ENCODE data around the gene XYLB. TPM values are rescaled to one million over a fixed set of nuclear protein-coding genes. Genes with fewer than 3 reads are reported as not detected.

Gene XYLB
- total and polyA plus RNA-seq, 2 of the 13 experiments (the other 11 are each of a cell fraction or from before 2014, with no cell fraction given), result 25.9 to 30.0 TPM

DNA sequence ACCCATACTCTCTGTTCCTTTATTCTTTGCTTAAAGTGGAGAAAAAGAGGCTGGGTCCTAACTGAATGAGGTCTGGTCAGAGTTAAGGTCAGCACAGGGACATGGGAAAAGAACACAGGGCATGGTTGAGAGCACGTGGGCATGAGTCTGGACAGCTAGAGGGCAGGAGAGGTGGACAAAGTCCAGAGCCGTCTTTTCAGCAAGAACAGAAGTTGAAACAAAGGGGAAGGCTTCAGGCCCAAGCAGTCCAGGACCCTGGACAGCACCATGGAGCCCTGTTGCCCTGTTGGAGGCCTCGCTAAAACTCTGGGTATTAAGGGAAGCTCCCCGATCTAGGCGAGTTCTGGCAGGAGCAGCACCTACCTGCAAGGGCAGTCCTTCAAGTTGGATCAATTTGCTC, 50.7 kb downstream of the XYLB start (continued):
- TF ChIP-seq, protein P1, sequence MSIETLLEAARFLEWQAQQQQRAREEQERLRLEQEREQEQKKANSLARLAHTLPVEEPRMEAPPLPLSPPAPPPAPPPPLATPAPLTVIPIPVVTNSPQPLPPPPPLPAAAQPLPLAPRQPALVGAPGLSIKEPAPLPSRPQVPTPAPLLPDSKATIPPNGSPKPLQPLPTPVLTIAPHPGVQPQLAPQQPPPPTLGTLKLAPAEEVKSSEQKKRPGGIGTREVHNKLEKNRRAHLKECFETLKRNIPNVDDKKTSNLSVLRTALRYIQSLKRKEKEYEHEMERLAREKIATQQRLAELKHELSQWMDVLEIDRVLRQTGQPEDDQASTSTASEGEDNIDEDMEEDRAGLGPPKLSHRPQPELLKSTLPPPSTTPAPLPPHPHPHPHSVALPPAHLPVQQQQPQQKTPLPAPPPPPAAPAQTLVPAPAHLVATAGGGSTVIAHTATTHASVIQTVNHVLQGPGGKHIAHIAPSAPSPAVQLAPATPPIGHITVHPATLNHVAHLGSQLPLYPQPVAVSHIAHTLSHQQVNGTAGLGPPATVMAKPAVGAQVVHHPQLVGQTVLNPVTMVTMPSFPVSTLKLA (IDR thresholded peaks at IDR 0.05), result peak; percentile 26
- TF ChIP-seq, protein P2, sequence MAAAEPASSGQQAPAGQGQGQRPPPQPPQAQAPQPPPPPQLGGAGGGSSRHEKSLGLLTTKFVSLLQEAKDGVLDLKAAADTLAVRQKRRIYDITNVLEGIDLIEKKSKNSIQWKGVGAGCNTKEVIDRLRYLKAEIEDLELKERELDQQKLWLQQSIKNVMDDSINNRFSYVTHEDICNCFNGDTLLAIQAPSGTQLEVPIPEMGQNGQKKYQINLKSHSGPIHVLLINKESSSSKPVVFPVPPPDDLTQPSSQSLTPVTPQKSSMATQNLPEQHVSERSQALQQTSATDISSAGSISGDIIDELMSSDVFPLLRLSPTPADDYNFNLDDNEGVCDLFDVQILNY (CRISPR knock-in tag; conservative IDR thresholded peaks at IDR 0.05), result no peak
- TF ChIP-seq PAWR (CRISPR knock-in tag; IDR thresholded peaks at IDR 0.05; ENCODE audit: borderline replicate concordance) (no peak), ZFX (CRISPR knock-in tag; IDR thresholded peaks at IDR 0.05; ENCODE audit: low read depth) (peak; percentile 47; the same call in 1 of the 2 replicates), ISL2 (CRISPR knock-in tag; IDR thresholded peaks at IDR 0.05) (no peak), ATF7 (IDR thresholded peaks at IDR 0.05) (no peak), ATF7 (CRISPR knock-in tag; IDR thresholded peaks at IDR 0.05) (no peak), PHF21A (CRISPR knock-in tag; IDR thresholded peaks at IDR 0.05) (no peak), ZNF136 (CRISPR knock-in tag; IDR thresholded peaks at IDR 0.05; ENCODE audit: low read depth) (no peak), ZNF619 (CRISPR knock-in tag; IDR thresholded peaks at IDR 0.05) (no peak), PPARG (CRISPR knock-in tag; conservative IDR thresholded peaks at IDR 0.05) (peak; percentile 50; the same call in 1 of the 2 replicates), ZBTB20 (CRISPR knock-in tag; IDR thresholded peaks at IDR 0.05; ENCODE audit: borderline replicate concordance, low read depth) (peak; percentile 55; the same call in 1 of the 2 replicates), ZMAT3 (CRISPR knock-in tag; conservative IDR thresholded peaks at IDR 0.05) (peak; percentile 66; the same call in 1 of the 2 replicates), MXI1 (IDR thresholded peaks at IDR 0.05; ENCODE audit: borderline replicate concordance, low read depth, low read length) (peak; percentile 71; the same call in 1 of the 3 replicates), TBX3 (IDR thresholded peaks at IDR 0.05; ENCODE audit: borderline replicate concordance) (no peak)
- TF ChIP-seq, protein P3, sequence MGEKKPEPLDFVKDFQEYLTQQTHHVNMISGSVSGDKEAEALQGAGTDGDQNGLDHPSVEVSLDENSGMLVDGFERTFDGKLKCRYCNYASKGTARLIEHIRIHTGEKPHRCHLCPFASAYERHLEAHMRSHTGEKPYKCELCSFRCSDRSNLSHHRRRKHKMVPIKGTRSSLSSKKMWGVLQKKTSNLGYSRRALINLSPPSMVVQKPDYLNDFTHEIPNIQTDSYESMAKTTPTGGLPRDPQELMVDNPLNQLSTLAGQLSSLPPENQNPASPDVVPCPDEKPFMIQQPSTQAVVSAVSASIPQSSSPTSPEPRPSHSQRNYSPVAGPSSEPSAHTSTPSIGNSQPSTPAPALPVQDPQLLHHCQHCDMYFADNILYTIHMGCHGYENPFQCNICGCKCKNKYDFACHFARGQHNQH (CRISPR knock-in tag; IDR thresholded peaks at IDR 0.05), result no peak
- TF ChIP-seq, protein P4, sequence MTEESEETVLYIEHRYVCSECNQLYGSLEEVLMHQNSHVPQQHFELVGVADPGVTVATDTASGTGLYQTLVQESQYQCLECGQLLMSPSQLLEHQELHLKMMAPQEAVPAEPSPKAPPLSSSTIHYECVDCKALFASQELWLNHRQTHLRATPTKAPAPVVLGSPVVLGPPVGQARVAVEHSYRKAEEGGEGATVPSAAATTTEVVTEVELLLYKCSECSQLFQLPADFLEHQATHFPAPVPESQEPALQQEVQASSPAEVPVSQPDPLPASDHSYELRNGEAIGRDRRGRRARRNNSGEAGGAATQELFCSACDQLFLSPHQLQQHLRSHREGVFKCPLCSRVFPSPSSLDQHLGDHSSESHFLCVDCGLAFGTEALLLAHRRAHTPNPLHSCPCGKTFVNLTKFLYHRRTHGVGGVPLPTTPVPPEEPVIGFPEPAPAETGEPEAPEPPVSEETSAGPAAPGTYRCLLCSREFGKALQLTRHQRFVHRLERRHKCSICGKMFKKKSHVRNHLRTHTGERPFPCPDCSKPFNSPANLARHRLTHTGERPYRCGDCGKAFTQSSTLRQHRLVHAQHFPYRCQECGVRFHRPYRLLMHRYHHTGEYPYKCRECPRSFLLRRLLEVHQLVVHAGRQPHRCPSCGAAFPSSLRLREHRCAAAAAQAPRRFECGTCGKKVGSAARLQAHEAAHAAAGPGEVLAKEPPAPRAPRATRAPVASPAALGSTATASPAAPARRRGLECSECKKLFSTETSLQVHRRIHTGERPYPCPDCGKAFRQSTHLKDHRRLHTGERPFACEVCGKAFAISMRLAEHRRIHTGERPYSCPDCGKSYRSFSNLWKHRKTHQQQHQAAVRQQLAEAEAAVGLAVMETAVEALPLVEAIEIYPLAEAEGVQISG (CRISPR knock-in tag; IDR thresholded peaks at IDR 0.05), result 0 out of 2 replicates have a peak, but pooled peaks have one; percentile 28
- TF ChIP-seq, protein P5, sequence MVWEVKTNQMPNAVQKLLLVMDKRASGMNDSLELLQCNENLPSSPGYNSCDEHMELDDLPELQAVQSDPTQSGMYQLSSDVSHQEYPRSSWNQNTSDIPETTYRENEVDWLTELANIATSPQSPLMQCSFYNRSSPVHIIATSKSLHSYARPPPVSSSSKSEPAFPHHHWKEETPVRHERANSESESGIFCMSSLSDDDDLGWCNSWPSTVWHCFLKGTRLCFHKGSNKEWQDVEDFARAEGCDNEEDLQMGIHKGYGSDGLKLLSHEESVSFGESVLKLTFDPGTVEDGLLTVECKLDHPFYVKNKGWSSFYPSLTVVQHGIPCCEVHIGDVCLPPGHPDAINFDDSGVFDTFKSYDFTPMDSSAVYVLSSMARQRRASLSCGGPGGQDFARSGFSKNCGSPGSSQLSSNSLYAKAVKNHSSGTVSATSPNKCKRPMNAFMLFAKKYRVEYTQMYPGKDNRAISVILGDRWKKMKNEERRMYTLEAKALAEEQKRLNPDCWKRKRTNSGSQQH (CRISPR knock-in tag; IDR thresholded peaks at IDR 0.05; ENCODE audit: low read depth), result 0 out of 2 replicates have a peak, but pooled peaks have one; percentile 62
- TF ChIP-seq, protein P6, sequence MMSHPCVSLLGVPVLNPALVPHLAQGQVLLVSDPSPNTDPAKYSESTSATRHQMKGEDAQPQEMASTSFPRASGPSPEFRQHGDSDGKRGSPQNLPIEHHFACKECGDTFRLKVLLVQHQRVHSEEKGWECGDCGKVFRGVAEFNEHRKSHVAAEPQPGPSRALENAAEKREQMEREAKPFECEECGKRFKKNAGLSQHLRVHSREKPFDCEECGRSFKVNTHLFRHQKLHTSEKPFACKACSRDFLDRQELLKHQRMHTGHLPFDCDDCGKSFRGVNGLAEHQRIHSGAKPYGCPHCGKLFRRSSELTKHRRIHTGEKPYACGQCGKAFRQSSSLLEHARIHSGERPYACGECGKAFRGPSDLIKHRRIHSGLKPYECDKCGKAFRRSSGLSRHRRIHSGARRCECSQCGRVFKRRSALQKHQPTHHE (CRISPR knock-in tag; IDR thresholded peaks at IDR 0.05; ENCODE audit: borderline replicate concordance), result no peak
- TF ChIP-seq, protein P7, sequence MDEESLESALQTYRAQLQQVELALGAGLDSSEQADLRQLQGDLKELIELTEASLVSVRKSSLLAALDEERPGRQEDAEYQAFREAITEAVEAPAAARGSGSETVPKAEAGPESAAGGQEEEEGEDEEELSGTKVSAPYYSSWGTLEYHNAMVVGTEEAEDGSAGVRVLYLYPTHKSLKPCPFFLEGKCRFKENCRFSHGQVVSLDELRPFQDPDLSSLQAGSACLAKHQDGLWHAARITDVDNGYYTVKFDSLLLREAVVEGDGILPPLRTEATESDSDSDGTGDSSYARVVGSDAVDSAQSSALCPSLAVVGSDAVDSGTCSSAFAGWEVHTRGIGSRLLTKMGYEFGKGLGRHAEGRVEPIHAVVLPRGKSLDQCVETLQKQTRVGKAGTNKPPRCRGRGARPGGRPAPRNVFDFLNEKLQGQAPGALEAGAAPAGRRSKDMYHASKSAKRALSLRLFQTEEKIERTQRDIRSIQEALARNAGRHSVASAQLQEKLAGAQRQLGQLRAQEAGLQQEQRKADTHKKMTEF (CRISPR knock-in tag; IDR thresholded peaks at IDR 0.05), result 0 out of 2 replicates have a peak, but pooled peaks have one; percentile 32

All from HepG2 (cell line).